Stomach smooth muscle (tissue), 2 donors: ENCODE data around the gene MOK.

Source experiments
- H3K27ac ChIP-seq: one replicate; pipeline ENCODE4 v1.7.0; 2013; ENCODE audit warnings: mild to moderate bottlenecking, low read length, inconsistent platforms
- H3K27me3 ChIP-seq, 2 donors: one replicate each; pipeline ENCODE4 v1.7.0; 2013; ENCODE audit warnings: low read length in 2 of 2; ENCODE audit not compliant: insufficient read depth in 2 of 2, control insufficient read depth in 1 of 2
- H3K36me3 ChIP-seq, 2 donors: one replicate each; pipeline ENCODE4 v1.7.0; 2013; ENCODE audit warnings: low read length in 2 of 2; ENCODE audit not compliant: control insufficient read depth in 2 of 2, insufficient read depth in 2 of 2
- H3K4me1 ChIP-seq: one replicate; pipeline ENCODE4 v1.7.0; 2013; ENCODE audit warnings: low read length; ENCODE audit not compliant: control insufficient read depth, insufficient read depth
- H3K4me3 ChIP-seq, 2 donors: one replicate each; pipeline ENCODE4 v1.7.0; 2013; ENCODE audit warnings: low read length in 2 of 2
- H3K9ac ChIP-seq, 2 donors: one replicate each; pipeline ENCODE4 v1.7.0; 2013; ENCODE audit warnings: low read length in 2 of 2, mild to moderate bottlenecking in 1 of 2
- H3K9me3 ChIP-seq, 2 donors: one replicate each; pipeline ENCODE4 v1.7.0; 2013; ENCODE audit warnings: low read length in 2 of 2; ENCODE audit not compliant: control insufficient read depth in 2 of 2
- donor health status: healthy.
- donor health status: Pancreatic carcinoma.

MOK gene

DNA sequence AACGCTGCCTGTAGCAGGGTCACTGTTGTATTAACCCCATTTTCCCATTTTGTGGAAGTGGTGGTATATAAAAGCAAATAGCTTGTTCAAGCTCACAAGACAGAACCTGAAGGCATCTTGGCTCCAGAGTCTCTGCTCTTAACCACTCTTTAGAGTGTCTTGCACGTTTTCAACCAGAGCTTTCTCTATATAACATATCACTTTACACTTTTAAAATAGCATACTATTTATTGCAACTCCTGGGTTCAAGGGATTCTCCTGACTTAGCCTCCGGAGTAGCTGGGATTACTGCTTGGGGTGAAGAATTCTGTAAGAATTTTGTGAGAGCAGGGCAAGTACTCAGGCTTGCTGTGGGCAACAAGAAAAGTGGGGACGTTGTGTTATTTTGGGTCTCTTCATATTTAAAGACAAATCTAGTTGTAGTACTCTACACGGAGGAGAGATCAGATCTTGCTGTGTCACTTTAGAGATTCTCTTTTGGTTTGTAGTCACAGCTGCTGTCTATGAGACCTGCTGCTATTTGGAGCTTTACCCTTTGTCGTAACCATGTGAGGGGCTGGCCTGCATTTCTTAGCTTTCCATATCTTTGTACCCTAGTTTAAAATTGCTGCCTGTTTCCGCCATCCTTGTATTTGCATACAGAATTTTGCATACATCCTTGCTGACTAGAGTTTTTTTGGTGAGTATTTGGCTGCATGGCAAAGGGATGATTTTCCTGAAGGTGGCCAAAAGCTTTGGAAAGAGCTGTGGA, 124.5 kb downstream of the MOK start:
- Histone ChIP-seq H3K27me3 (no peaks in the 10 kb centered on the region), H3K36me3 (no peaks in the 10 kb centered on the region), H3K9me3 (no peaks in the 10 kb centered on the region), H3K4me1 (peaks cover 12% of the 10 kb centered on the region), H3K4me3 (no peak overlapping the region), H3K9ac (no peak overlapping the region), H3K27ac (no peak overlapping the region)
